A673 (cell line): ENCODE data around the gene KRT38. TPM values are rescaled to one million over a fixed set of nuclear protein-coding genes. Genes with fewer than 3 reads are reported as not detected.

Source experiments
- Bru-seq: library from RNA; stranded (reverse); fragments of 400-500 nt; gene quantifications from one replicate; lab custom pipeline; 2021; lab: Mats Ljungman, UMichigan
- BruChase-seq, 2 experiments: library from RNA; stranded (reverse); fragments of 400-500 nt; gene quantifications; one replicate each; lab custom pipeline; 2021; lab: Mats Ljungman, UMichigan
- BruUV-seq: library from RNA; stranded (reverse); fragments of 400-500 nt; replicated peaks from 2 replicates; lab custom pipeline; 2021; lab: Mats Ljungman, UMichigan
- CTCF ChIA-PET: fragments of 300-600 bp; sonication (Branson Sonifier 250); formaldehyde crosslinking; loops from one replicate; lab custom pipeline; 2022; ENCODE audit warnings: antibody characterized with exemption; lab: Charles Lee
- POLR2A ChIA-PET: fragments of 300-600 bp; sonication (Branson Sonifier 250); formaldehyde crosslinking; loops from one replicate; lab custom pipeline; 2022; ENCODE audit warnings: antibody characterized with exemption; ENCODE audit not compliant: low non-redundant PET; lab: Charles Lee
- DNase-seq: peaks from one replicate; pipeline ENCODE4 v3.0.0-alpha.2; 2015; ENCODE audit warnings: low spot score
- H3K27ac ChIP-seq: fragments of 200-600 bp; sonication (generic); 2 replicates; pipeline ENCODE4 v1.5.1; 2016; ENCODE audit warnings: mixed run types, low read depth, mild to moderate bottlenecking, mixed read lengths, antibody characterized with exemption, low read length; ENCODE audit not compliant: poor library complexity, severe bottlenecking
- H3K27me3 ChIP-seq: fragments of 200-600 bp; sonication (generic); replicated peaks from 2 replicates; pipeline ENCODE4 v1.6.1; 2017; ENCODE audit warnings: mixed run types, low read depth, mild to moderate bottlenecking, mixed read lengths, antibody characterized with exemption, low read length; ENCODE audit not compliant: insufficient read depth, poor library complexity
- H3K36me3 ChIP-seq: fragments of 200-600 bp; sonication (generic); 2 replicates; pipeline ENCODE4 v1.6.1; 2016; ENCODE audit warnings: mixed run types, mild to moderate bottlenecking, mixed read lengths, antibody characterized with exemption, low read length; ENCODE audit not compliant: insufficient read depth, poor library complexity, severe bottlenecking
- H3K4me1 ChIP-seq: fragments of 200-600 bp; sonication (generic); 2 replicates; pipeline ENCODE4 v1.6.1; 2017; ENCODE audit warnings: mixed run types, mild to moderate bottlenecking, mixed read lengths, antibody characterized with exemption, low read length; ENCODE audit not compliant: insufficient read depth, poor library complexity, severe bottlenecking
- H3K4me3 ChIP-seq: fragments of 200-600 bp; sonication (generic); 2 replicates; pipeline ENCODE4 v1.5.1; 2016; ENCODE audit warnings: low read depth, mixed run types, mild to moderate bottlenecking, mixed read lengths, low read length; ENCODE audit not compliant: poor library complexity, severe bottlenecking
- H3K9me3 ChIP-seq: fragments of 200-600 bp; sonication (generic); 2 replicates; pipeline ENCODE4 v1.6.1; 2016; ENCODE audit warnings: mixed run types, low read depth, mild to moderate bottlenecking, mixed read lengths, antibody characterized with exemption, low read length; ENCODE audit not compliant: poor library complexity, severe bottlenecking
- EZH2 ChIP-seq: fragments of 200-600 bp; sonication (generic); IDR thresholded peaks from 2 replicates; pipeline ENCODE4 v1.6.1; 2017; ENCODE audit warnings: borderline replicate concordance, low read depth, mild to moderate bottlenecking, mixed read lengths, antibody characterized with exemption, low read length; ENCODE audit not compliant: poor library complexity, severe bottlenecking
- intact Hi-C: fragments of 100-400 bp; cut with micrococcal nuclease; formaldehyde crosslinking; loops from one replicate; pipeline ENCODE4 v1.10.0; 2022; ENCODE audit not compliant: unreplicated experiment
- long read RNA-seq: library from polyadenylated mRNA; stranded (forward); transcript quantifications from one replicate; pipeline ENCODE4 v2.0.0, GENCODE V29; 2022
- total RNA-seq: library from RNA; stranded (reverse); gene quantifications from 2 replicates; pipeline ENCODE4 v1.2.3, GENCODE V29; 2021
- TF ChIP-seq, protein P1 (sequence below): fragments of 300-800, 200-600 bp; sonication (generic); conservative IDR thresholded peaks from 2 replicates; pipeline ENCODE4 v1.5.1; 2017; ENCODE audit warnings: low read depth, mild to moderate bottlenecking, antibody characterized with exemption, low read length, moderate library complexity, mixed read lengths

KRT38 gene
- not detected in 2 replicates for total RNA-seq
- not detected for Bru-seq, nascent RNA
- BruChase-seq, experiment 1, labeled RNA remaining after a 2-hour chase = not detected
- BruChase-seq, experiment 2, labeled RNA remaining after a 6-hour chase = not detected
- long read RNA-seq = 0 reads

DNA sequence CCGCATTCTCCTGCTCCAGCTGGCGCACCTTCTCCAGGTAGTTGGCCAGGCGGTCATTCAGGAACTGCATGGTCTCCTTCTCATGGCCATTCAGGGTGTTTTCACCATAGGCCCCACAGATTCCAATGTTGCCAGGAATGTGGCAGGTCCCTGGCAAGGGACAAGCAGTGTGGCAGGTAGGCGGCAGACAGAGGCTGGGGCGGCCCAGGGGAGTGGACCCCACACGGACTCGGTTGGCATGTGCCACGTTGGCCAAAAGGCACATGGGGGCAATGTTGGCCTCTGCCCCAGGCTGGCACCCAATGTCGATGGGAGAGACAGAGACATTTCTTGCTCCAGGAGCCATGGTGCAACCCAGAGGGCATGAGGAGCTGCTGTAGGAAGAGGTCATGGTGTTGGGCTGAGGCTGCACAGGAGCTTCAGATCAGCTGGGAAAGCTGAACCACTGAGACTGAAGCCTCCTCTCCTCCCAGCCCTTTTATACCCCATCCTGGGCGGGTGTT, at the start of gene KRT38:
Gene KRT38, minus strand, starts transcription at position 453 of the 503 bp plus-strand sequence. Its CDS starts 62 bp downstream, at position 391.
- H3K27ac ChIP-seq = no peak within 1 kb of the TSS
- H3K9me3 ChIP-seq = no peaks in the 10 kb centered on the region
- no peak for DNase-seq
- CTCF ChIA-PET = no interaction called here
- H3K27me3 ChIP-seq = no peaks in the 10 kb centered on the region
- no peak for TF ChIP-seq EZH2
- TF ChIP-seq, protein P1, sequence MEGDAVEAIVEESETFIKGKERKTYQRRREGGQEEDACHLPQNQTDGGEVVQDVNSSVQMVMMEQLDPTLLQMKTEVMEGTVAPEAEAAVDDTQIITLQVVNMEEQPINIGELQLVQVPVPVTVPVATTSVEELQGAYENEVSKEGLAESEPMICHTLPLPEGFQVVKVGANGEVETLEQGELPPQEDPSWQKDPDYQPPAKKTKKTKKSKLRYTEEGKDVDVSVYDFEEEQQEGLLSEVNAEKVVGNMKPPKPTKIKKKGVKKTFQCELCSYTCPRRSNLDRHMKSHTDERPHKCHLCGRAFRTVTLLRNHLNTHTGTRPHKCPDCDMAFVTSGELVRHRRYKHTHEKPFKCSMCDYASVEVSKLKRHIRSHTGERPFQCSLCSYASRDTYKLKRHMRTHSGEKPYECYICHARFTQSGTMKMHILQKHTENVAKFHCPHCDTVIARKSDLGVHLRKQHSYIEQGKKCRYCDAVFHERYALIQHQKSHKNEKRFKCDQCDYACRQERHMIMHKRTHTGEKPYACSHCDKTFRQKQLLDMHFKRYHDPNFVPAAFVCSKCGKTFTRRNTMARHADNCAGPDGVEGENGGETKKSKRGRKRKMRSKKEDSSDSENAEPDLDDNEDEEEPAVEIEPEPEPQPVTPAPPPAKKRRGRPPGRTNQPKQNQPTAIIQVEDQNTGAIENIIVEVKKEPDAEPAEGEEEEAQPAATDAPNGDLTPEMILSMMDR = no peak
- H3K4me3 ChIP-seq = no peak within 1 kb of the TSS
- POLR2A ChIA-PET = no interaction called here
- no peaks in the 10 kb centered on the region for H3K4me1 ChIP-seq
- intact Hi-C loops = no loop called here
- no peaks in the 10 kb centered on the region for H3K36me3 ChIP-seq
- BruUV-seq = no TSS peak

DNA sequence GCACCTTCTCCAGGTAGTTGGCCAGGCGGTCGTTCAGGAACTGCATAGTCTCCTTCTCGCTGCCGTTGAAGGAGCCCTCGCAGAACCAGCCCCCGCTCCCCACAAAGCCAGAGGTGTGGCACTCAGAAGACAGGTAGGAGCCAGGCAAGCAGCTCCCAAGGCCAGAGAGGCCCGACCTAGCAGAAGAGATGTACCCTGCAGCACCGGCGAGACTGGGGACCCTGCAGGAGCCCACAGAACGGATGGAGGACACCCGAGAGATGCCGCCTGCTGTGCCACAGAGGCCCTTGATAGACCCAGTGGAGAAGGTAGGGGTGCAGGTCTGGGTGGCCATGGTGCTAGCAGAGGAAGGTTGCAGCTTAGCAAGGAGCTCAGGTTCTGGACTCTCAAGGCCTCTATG, 48.7 kb upstream of the KRT38 start, which contains the start of gene KRT36:
Gene KRT36, minus strand, starts transcription at position 380 of the 400 bp plus-strand sequence. Its CDS starts 46 bp downstream, at position 334.
- H3K27ac ChIP-seq = no peak within 1 kb of the TSS
- H3K27me3 ChIP-seq = no peaks in the 10 kb centered on the region
- H3K4me1 ChIP-seq = no peaks in the 10 kb centered on the region
- TF ChIP-seq EZH2 = no peak
- no peaks in the 10 kb centered on the region for H3K9me3 ChIP-seq
- DNase-seq = no peak
- intact Hi-C loops = no loop called here
- CTCF ChIA-PET = no interaction called here
- no peaks in the 10 kb centered on the region for H3K36me3 ChIP-seq
- no peak within 1 kb of the TSS for H3K4me3 ChIP-seq
- POLR2A ChIA-PET = no interaction called here
- no TSS peak for BruUV-seq

DNA sequence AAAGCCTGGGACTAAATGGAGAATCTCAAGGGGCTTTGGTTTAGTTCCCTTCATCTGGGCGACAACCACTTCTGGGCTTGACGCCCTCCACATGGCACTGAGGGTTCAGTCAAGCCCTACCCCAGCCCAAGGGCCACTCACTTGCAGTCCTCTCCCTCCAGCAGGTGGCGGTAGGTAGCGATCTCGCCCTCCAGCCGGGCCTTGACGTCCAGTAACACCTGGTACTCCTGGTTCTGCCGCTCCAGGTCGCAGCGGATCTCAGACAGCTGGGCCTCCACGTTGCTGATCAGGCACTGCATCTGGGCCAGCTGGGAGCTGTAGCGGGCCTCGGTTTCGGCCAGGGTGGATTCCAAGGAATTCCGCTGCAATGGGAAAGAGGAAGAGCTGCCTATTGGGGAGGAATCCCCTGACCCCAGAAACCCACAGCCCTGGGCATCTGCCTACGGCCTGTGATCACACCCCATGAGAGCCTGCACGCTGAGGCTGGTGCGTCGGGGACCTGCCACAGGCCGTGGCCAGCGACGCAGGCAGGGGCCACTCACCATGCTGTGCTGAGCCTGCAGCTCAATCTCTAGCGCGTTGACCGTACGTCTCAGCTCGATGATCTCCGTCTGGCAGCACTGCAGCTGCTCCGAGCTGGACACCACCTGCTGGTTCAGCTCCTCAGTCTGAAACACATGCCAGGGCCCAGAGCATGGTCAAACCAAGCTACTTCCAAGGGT, 46.2 kb upstream of the KRT38 start:
- no peak for DNase-seq
- ChIA-PET POLR2A (no interaction called here), CTCF (no interaction called here)
- TF ChIP-seq, protein P1 = peak; percentile 32; the same call in 1 of the 2 replicates
- no peak for TF ChIP-seq EZH2
- Histone ChIP-seq H3K4me3 (no peak overlapping the region), H3K9me3 (no peaks in the 10 kb centered on the region), H3K4me1 (no peaks in the 10 kb centered on the region), H3K36me3 (no peaks in the 10 kb centered on the region), H3K27ac (no peak overlapping the region), H3K27me3 (no peaks in the 10 kb centered on the region)
- intact Hi-C loops = no loop called here
- no TSS peak for BruUV-seq
